ENCODE data around the gene FOXP1. TPM values are rescaled to one million over a fixed set of nuclear protein-coding genes. Genes with fewer than 3 reads are reported as not detected.

Gene FOXP1
- polyA plus RNA-seq, 1 donor (not counting 4 experiments of a cell fraction or from before 2014, with no cell fraction given): 14.6 TPM

GRCh38 chr3:71097557-71097956 lies 486.0 kb downstream of the FOXP1 start:
- Histone ChIP-seq H3K9me3 (ENCODE audit: control insufficient read depth, low read depth, low read length) (no peaks in the 10 kb centered on the region), H4K20me1 (ENCODE audit: control insufficient read depth, extremely low read depth, insufficient read depth, low read length) (no peaks in the 10 kb centered on the region), H3K9me1 (ENCODE audit: control insufficient read depth, extremely low read depth, insufficient read depth, low read length) (no peaks in the 10 kb centered on the region), H3K4me1 (ENCODE audit: control insufficient read depth, extremely low read depth, insufficient read depth, low read length) (peaks cover 11% of the 10 kb centered on the region), H3K9ac (ENCODE audit: control insufficient read depth, extremely low read depth, insufficient read depth, low read length) (no peak overlapping the region), H3K27me3 (ENCODE audit: control insufficient read depth, extremely low read depth, insufficient read depth, low read length) (no peaks in the 10 kb centered on the region), H3K36me3 (ENCODE audit: control insufficient read depth in 2 of 2, extremely low read depth in 1 of 2, insufficient read depth in 2 of 2, low read length in 2 of 2) (no peaks in the 10 kb centered on the region), H2AFZ (ENCODE audit: control insufficient read depth, low read length) (no peak overlapping the region), H3K4me2 (ENCODE audit: control insufficient read depth, extremely low read depth, insufficient read depth, low read depth, low read length) (no peak overlapping the region), H3K4me3 (ENCODE audit: control insufficient read depth in 2 of 3, extremely low read depth in 1 of 3, insufficient read depth in 2 of 3, low read depth in 1 of 3, low read length in 3 of 3) (no peak overlapping the region), H3K27ac (ENCODE audit: control insufficient read depth, insufficient read depth, low read length) (no peak overlapping the region), H3K79me2 (ENCODE audit: control insufficient read depth, insufficient read depth, low read length) (no peaks in the 10 kb centered on the region)
- DNase-seq (ENCODE audit: low read depth, low spot score) (no peak), FAIRE-seq (no peak)
- dilution Hi-C loops (cut with MboI; ENCODE audit: extremely low pct_ligation_motif_present, low sequenced_read_pairs): no loop called here
- TF ChIP-seq CTCF (optimal IDR thresholded peaks at IDR 0.05 in 1 of 3, IDR thresholded peaks at IDR 0.05 in 1 of 3, conservative IDR thresholded peaks at IDR 0.05 in 1 of 3; ENCODE audit: extremely low read depth in 1 of 3, insufficient read depth in 2 of 3, low read length in 3 of 3) (no peak), EZH2 (IDR thresholded peaks at IDR 0.05; ENCODE audit: low read length) (no peak)

GRCh38 chr3:71095511-71096291 lies 487.8 kb downstream of the FOXP1 start:
- Histone ChIP-seq H3K4me1 (ENCODE audit: control insufficient read depth, extremely low read depth, insufficient read depth, low read length) (peaks cover 2% of the 10 kb centered on the region), H4K20me1 (ENCODE audit: control insufficient read depth, extremely low read depth, insufficient read depth, low read length) (no peaks in the 10 kb centered on the region), H3K4me2 (ENCODE audit: control insufficient read depth, extremely low read depth, insufficient read depth, low read depth, low read length) (no peak overlapping the region), H3K9me3 (ENCODE audit: control insufficient read depth, low read depth, low read length) (no peaks in the 10 kb centered on the region), H3K27ac (ENCODE audit: control insufficient read depth, insufficient read depth, low read length) (no peak overlapping the region), H3K36me3 (ENCODE audit: control insufficient read depth in 2 of 2, extremely low read depth in 1 of 2, insufficient read depth in 2 of 2, low read length in 2 of 2) (no peaks in the 10 kb centered on the region), H3K27me3 (ENCODE audit: control insufficient read depth, extremely low read depth, insufficient read depth, low read length) (no peaks in the 10 kb centered on the region), H2AFZ (ENCODE audit: control insufficient read depth, low read length) (no peak overlapping the region), H3K4me3 (ENCODE audit: control insufficient read depth in 2 of 3, extremely low read depth in 1 of 3, insufficient read depth in 2 of 3, low read depth in 1 of 3, low read length in 3 of 3) (no peak overlapping the region), H3K9me1 (ENCODE audit: control insufficient read depth, extremely low read depth, insufficient read depth, low read length) (no peaks in the 10 kb centered on the region), H3K9ac (ENCODE audit: control insufficient read depth, extremely low read depth, insufficient read depth, low read length) (no peak overlapping the region), H3K79me2 (ENCODE audit: control insufficient read depth, insufficient read depth, low read length) (no peaks in the 10 kb centered on the region)
- DNase-seq (ENCODE audit: low read depth, low spot score) (no peak), FAIRE-seq (no peak)
- dilution Hi-C loops (cut with MboI; ENCODE audit: extremely low pct_ligation_motif_present, low sequenced_read_pairs): no loop called here
- TF ChIP-seq CTCF (optimal IDR thresholded peaks at IDR 0.05 in 1 of 3, IDR thresholded peaks at IDR 0.05 in 1 of 3, conservative IDR thresholded peaks at IDR 0.05 in 1 of 3; ENCODE audit: extremely low read depth in 1 of 3, insufficient read depth in 2 of 3, low read length in 3 of 3): no peak
- no peak for TF ChIP-seq EZH2 (IDR thresholded peaks at IDR 0.05; ENCODE audit: low read length)

Data from keratinocyte (primary cell).